HEK293 (cell line): ENCODE results near the gene KLHL13.

Source experiments
- CTCF ChIA-PET: fragments of 350-600 bp; formaldehyde crosslinking; extraction: SDS; loops from one replicate; lab custom pipeline; 2021; ENCODE audit warnings: antibody characterized with exemption; lab: Yijun Ruan, JAX
- POLR2A ChIA-PET: fragments of 300-600 bp; formaldehyde crosslinking; extraction: SDS; loops from one replicate; lab custom pipeline; 2020; ENCODE audit warnings: antibody characterized with exemption, inconsistent platforms; lab: Yijun Ruan, JAX
- H3K27ac ChIP-seq: fragments of 200-500 bp; sonication (Bioruptor generic); 2 replicates; pipeline ENCODE4 v1.5.1; 2014; ENCODE audit warnings: low read depth, low read length, control low read depth, inconsistent platforms; ENCODE audit errors: extremely low read depth
- H3K36me3 ChIP-seq, 2 experiments: fragments of 200-500 bp in 1 of 2; sonication (Bioruptor generic) in 1 of 2; 1 replicate in 1 of 2; 2 replicates in 1 of 2; pipeline ENCODE4 v1.5.1; 2014 to 2017; ENCODE audit warnings: inconsistent platforms in 2 of 2, low read length in 2 of 2; ENCODE audit not compliant: control insufficient read depth in 2 of 2, insufficient read depth in 1 of 2
- H3K4me1 ChIP-seq: fragments of 200-500 bp; sonication (Bioruptor generic); 2 replicates; pipeline ENCODE4 v1.5.1; 2014; ENCODE audit warnings: mild to moderate bottlenecking, low read length, inconsistent platforms; ENCODE audit not compliant: control insufficient read depth, insufficient read depth
- H3K4me3 ChIP-seq: 2 replicates; pipeline ENCODE4 v1.5.1; 2011; ENCODE audit warnings: low read depth, mild to moderate bottlenecking, control low read depth, low read length, moderate library complexity
- H3K9me3 ChIP-seq: fragments of 200-500 bp; sonication (Bioruptor generic); 2 replicates; pipeline ENCODE4 v1.5.1; 2014; ENCODE audit warnings: low read depth, low read length, inconsistent platforms; ENCODE audit not compliant: control insufficient read depth, insufficient read depth
- KLF7 ChIP-seq: fragments of 450-650 bp; formaldehyde crosslinking; IDR thresholded peaks from 2 replicates; pipeline ENCODE4 v1.5.1; 2016; ENCODE audit warnings: missing biosample characterization, missing genetic modification characterization, borderline replicate concordance
- PRDM1 ChIP-seq: fragments of 450-650 bp; formaldehyde crosslinking; IDR thresholded peaks from 2 replicates; pipeline ENCODE4; 2016; ENCODE audit warnings: missing biosample characterization, missing genetic modification characterization
- TSHZ1 ChIP-seq: fragments of 450-650 bp; formaldehyde crosslinking; IDR thresholded peaks from 2 replicates; pipeline ENCODE4 v1.5.1; 2016; ENCODE audit warnings: missing biosample characterization, missing genetic modification characterization, borderline replicate concordance
- ZBTB10 ChIP-seq: fragments of 450-650 bp; formaldehyde crosslinking; IDR thresholded peaks from 2 replicates; pipeline ENCODE4 v1.5.1; 2016; ENCODE audit warnings: missing biosample characterization, missing genetic modification characterization
- ZBTB11 ChIP-seq: fragments of 450-650 bp; formaldehyde crosslinking; conservative IDR thresholded peaks from 2 replicates; pipeline ENCODE4 v1.5.1; 2016; ENCODE audit warnings: low read depth, missing biosample characterization, missing genetic modification characterization
- ZBTB20 ChIP-seq: fragments of 450-650 bp; formaldehyde crosslinking; IDR thresholded peaks from 2 replicates; pipeline ENCODE4 v1.5.1; 2016; ENCODE audit warnings: missing biosample characterization, missing genetic modification characterization
- ZBTB7A ChIP-seq: fragments of 450-650 bp; formaldehyde crosslinking; IDR thresholded peaks from 2 replicates; pipeline ENCODE4 v1.5.1; 2016; ENCODE audit warnings: low read depth, missing biosample characterization, missing genetic modification characterization
- ZBTB8A ChIP-seq: fragments of 450-650 bp; formaldehyde crosslinking; IDR thresholded peaks from 2 replicates; pipeline ENCODE4 v1.5.1; 2016; ENCODE audit warnings: missing biosample characterization, missing genetic modification characterization
- ZIC2 ChIP-seq: fragments of 450-650 bp; formaldehyde crosslinking; IDR thresholded peaks from 2 replicates; pipeline ENCODE4 v1.5.1; 2016; ENCODE audit warnings: missing biosample characterization, missing genetic modification characterization
- ZNF133 ChIP-seq: fragments of 450-650 bp; formaldehyde crosslinking; IDR thresholded peaks from 2 replicates; pipeline ENCODE4 v1.5.1; 2016; ENCODE audit warnings: missing biosample characterization, missing genetic modification characterization
- ZNF18 ChIP-seq: fragments of 450-650 bp; formaldehyde crosslinking; IDR thresholded peaks from 2 replicates; pipeline ENCODE4 v1.5.1; 2016; ENCODE audit warnings: missing biosample characterization, missing genetic modification characterization
- ZNF223 ChIP-seq: fragments of 450-650 bp; formaldehyde crosslinking; IDR thresholded peaks from 2 replicates; pipeline ENCODE4 v1.5.1; 2016; ENCODE audit warnings: missing biosample characterization, missing genetic modification characterization
- ZNF302 ChIP-seq: fragments of 450-650 bp; formaldehyde crosslinking; IDR thresholded peaks from 2 replicates; pipeline ENCODE4 v1.5.1; 2016; ENCODE audit warnings: missing biosample characterization, missing genetic modification characterization, low read depth
- ZNF404 ChIP-seq: fragments of 450-650 bp; formaldehyde crosslinking; IDR thresholded peaks from 2 replicates; pipeline ENCODE4 v1.5.1; 2017; ENCODE audit warnings: missing biosample characterization, missing genetic modification characterization
- ZNF473 ChIP-seq: fragments of 450-650 bp; formaldehyde crosslinking; IDR thresholded peaks from 2 replicates; pipeline ENCODE4 v1.5.1; 2017; ENCODE audit warnings: missing biosample characterization, missing genetic modification characterization
- ZNF548 ChIP-seq: fragments of 450-650 bp; formaldehyde crosslinking; IDR thresholded peaks from 2 replicates; pipeline ENCODE4 v1.5.1; 2016; ENCODE audit warnings: missing biosample characterization, missing genetic modification characterization
- ZNF561 ChIP-seq: fragments of 450-650 bp; IDR thresholded peaks from 2 replicates; pipeline ENCODE4 v1.5.1; 2018; ENCODE audit warnings: missing biosample characterization, missing genetic modification characterization, borderline replicate concordance
- ZNF610 ChIP-seq: fragments of 450-650 bp; formaldehyde crosslinking; IDR thresholded peaks from 2 replicates; pipeline ENCODE4 v1.5.1; 2016; ENCODE audit warnings: missing biosample characterization, missing genetic modification characterization, borderline replicate concordance
- ZNF624 ChIP-seq: fragments of 450-650 bp; formaldehyde crosslinking; IDR thresholded peaks from 2 replicates; pipeline ENCODE4 v1.5.1; 2017; ENCODE audit warnings: missing biosample characterization, missing genetic modification characterization

The KLHL13 gene

GRCh38 chrX:117989512-117989911 is 127.1 kb downstream of the KLHL13 start:
- Histone ChIP-seq H3K4me1 (peaks cover 6% of the 10 kb centered on the region; the same call in 1 of the 2 replicates), H3K36me3 (no peaks in the 10 kb centered on the region), H3K4me3 (no peak overlapping the region), H3K27ac (no peak overlapping the region), H3K9me3 (no peaks in the 10 kb centered on the region)
- ChIA-PET POLR2A (no interaction called here), CTCF (interaction anchor here (1.0 kb wide), 1 partner anchor 238 kb away, joined by 3 read pairs; no protein-coding TSS in a partner anchor)
- no peak for TF ChIP-seq ZNF548 (tag by site-specific recombination)
- no peak for TF ChIP-seq ZBTB8A (tag by site-specific recombination)
- no peak for TF ChIP-seq ZNF473 (tag by site-specific recombination)
- TF ChIP-seq ZBTB10 (tag by site-specific recombination), result no peak
- TF ChIP-seq ZBTB7A (tag by site-specific recombination), result no peak
- TF ChIP-seq ZNF610 (tag by site-specific recombination), result no peak
- TF ChIP-seq ZNF561, result no peak
- TF ChIP-seq ZNF133 (tag by site-specific recombination), result no peak
- TF ChIP-seq ZNF624 (tag by site-specific recombination), result no peak
- TF ChIP-seq ZNF302 (tag by site-specific recombination), result no peak
- no peak for TF ChIP-seq ZBTB11 (tag by site-specific recombination)
- TF ChIP-seq KLF7 (tag by site-specific recombination), result no peak
- TF ChIP-seq ZNF223 (tag by site-specific recombination), result no peak
- no peak for TF ChIP-seq PRDM1 (tag by site-specific recombination)
- TF ChIP-seq ZIC2 (tag by site-specific recombination), result no peak
- no peak for TF ChIP-seq ZNF404
- no peak for TF ChIP-seq ZBTB20
- no peak for TF ChIP-seq ZNF18 (tag by site-specific recombination)
- no peak for TF ChIP-seq TSHZ1 (tag by site-specific recombination)
